ENCODE results near the gene ADIRF.

- TF ChIP-seq CTCF (IDR thresholded peaks at IDR 0.05) (peak; percentile 46), EZH2 (IDR thresholded peaks at IDR 0.05; ENCODE audit: borderline replicate concordance, insufficient read depth, low read depth, low read length, poor library complexity, severe bottlenecking) (no peak)
Measured at GRCh38 chr10:86960003-86960862, 8.0 kb upstream of the ADIRF start.

All from B cell (primary cell).